Naive thymus-derived CD8-positive, alpha-beta T cell (primary cell): Measurements from ENCODE around the gene DDR2. TPM values are rescaled to one million over a fixed set of nuclear protein-coding genes. Genes with fewer than 3 reads are reported as not detected.

Experiments used
- ATAC-seq, 2 donors: fragments of 150-1000 bp; cut with Tn5 transposase in 1 of 2; sonication (Bioruptor Pico), chemical (Tn5 transposase) in 1 of 2; 1 replicate in 1 of 2; 2 replicates in 1 of 2; pipeline ENCODE4 v1.10.0; 2021; ENCODE audit warnings: mild to moderate bottlenecking in 2 of 2, moderate library complexity in 2 of 2
- POLR2A ChIA-PET: fragments of 350-600 bp; sonication (Branson Sonifier 250); formaldehyde crosslinking; loops from one replicate; lab custom pipeline; 2021; ENCODE audit warnings: antibody characterized with exemption; lab: Charles Lee
- DNase-seq, 10 donors: peaks; one replicate each; pipeline versions ENCODE4 v3.0.0 to v3.0.0-alpha.2; 2020 to 2022
- H3K27ac Mint-ChIP-seq, 10 donors: one replicate each; pipeline ENCODE4 v1.8.0; 2020 to 2022; ENCODE audit warnings: mild to moderate bottlenecking in 10 of 10, mixed read lengths in 10 of 10, moderate library complexity in 4 of 10, inconsistent platforms in 1 of 10
- H3K27me3 Mint-ChIP-seq, 5 donors: one replicate each; pipeline ENCODE4 v1.8.0; 2021 to 2022; ENCODE audit warnings: mixed read lengths in 5 of 5
- H3K36me3 Mint-ChIP-seq, 3 donors: one replicate each; pipeline ENCODE4 v1.8.0; 2020 to 2022; ENCODE audit warnings: mixed read lengths in 3 of 3, mild to moderate bottlenecking in 2 of 3, inconsistent platforms in 1 of 3
- H3K4me1 Mint-ChIP-seq, 4 donors: one replicate each; pipeline ENCODE4 v1.8.0; 2021 to 2022; ENCODE audit warnings: mixed read lengths in 4 of 4
- H3K4me3 Mint-ChIP-seq, 10 donors: one replicate each; pipeline ENCODE4 v1.8.0; 2020 to 2022; ENCODE audit warnings: mild to moderate bottlenecking in 10 of 10, mixed read lengths in 10 of 10, moderate library complexity in 6 of 10, inconsistent platforms in 1 of 10
- H3K9me3 Mint-ChIP-seq, 9 donors: one replicate each; pipeline ENCODE4 v1.8.0; 2020 to 2022; ENCODE audit warnings: mixed read lengths in 9 of 9, mild to moderate bottlenecking in 3 of 9, inconsistent platforms in 1 of 9, moderate library complexity in 1 of 9
- polyA plus RNA-seq, 3 donors: library from polyadenylated mRNA; unstranded; fragments of 300-500 nt; fragmentation: Illumina TruSeq; gene quantifications; one replicate each; pipeline ENCODE4 v1.2.3, GENCODE V29; 2021
- total RNA-seq, 8 experiments: library from RNA in 2 of 8; stranded (reverse) in 2 of 8; gene quantifications; one replicate each; pipeline ENCODE4 v1.2.3 and lab custom pipeline; 2021 to 2026

The DDR2 gene
- total and polyA plus RNA-seq, 5 experiments from 2014 or later, result 0.16 to 0.33 (median 0.21) TPM; not detected in 2

DNA sequence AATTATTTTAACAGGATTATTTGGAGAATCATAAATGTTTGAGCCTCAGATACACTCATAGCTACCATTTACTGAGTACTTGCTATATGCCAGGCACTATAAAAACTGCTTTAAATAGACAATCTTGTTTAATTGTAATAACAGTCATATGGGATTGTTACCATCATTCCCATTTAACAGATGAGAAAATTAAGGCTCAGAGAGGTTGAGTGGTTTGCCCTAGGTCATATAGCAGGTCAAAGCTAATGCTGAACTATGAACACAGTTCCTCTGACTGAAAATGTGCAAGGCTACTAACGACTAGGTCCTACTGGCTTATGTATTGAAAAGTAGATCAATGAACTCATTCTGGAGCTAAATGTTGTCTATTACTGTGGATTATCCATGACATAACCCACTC is 63.4 kb downstream of the DDR2 start:
- ATAC-seq (no peak), DNase-seq (no peak)
- POLR2A ChIA-PET, result no interaction called here
- no peaks in the 10 kb centered on the region for H3K9me3 Mint-ChIP-seq
- peaks cover 0 to 7% (median 5%) of the 10 kb centered on the region in 5 donors for H3K27me3 Mint-ChIP-seq
- H3K36me3 Mint-ChIP-seq, result no peaks in the 10 kb centered on the region
- H3K4me3 Mint-ChIP-seq, result no peak overlapping the region
- H3K4me1 Mint-ChIP-seq, result no peaks in the 10 kb centered on the region
- no peak overlapping the region for H3K27ac Mint-ChIP-seq

DNA sequence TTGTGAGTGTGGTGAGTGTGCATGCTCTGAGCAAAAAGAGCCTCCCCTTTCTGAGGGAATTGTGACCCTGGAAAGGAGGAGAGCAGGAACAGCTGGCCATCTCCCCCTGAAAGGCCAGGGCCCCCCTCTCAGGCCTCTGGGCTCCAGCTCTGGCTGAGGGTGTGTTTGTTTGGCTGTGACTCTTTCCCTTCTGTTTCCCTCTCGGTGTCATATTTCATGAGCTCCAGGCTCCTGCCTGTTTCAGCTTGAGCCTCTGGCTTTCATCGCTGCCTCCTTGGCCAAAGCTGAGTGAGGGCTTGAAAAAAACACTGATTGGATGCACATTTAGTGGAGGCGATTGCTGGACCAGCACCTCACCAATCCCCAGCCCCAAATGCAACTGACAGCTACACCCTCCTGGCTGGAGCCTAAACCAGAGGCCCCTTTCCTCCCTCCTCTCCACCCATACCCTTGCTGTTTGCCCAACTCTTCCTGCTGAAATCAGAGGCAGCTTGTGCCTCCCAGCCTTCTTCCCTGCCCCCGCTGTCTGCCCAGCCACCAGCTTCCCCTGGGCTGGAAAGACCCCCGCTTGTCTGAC is 64.1 kb downstream of the DDR2 start:
- Mint-ChIP-seq H3K27me3 (peaks cover 0 to 7% (median 5%) of the 10 kb centered on the region in 5 donors), H3K36me3 (no peaks in the 10 kb centered on the region), H3K9me3 (no peaks in the 10 kb centered on the region), H3K4me3 (no peak overlapping the region), H3K4me1 (no peaks in the 10 kb centered on the region), H3K27ac (no peak overlapping the region)
- POLR2A ChIA-PET, result no interaction called here
- DNase-seq (no peak), ATAC-seq (no peak)

DNA sequence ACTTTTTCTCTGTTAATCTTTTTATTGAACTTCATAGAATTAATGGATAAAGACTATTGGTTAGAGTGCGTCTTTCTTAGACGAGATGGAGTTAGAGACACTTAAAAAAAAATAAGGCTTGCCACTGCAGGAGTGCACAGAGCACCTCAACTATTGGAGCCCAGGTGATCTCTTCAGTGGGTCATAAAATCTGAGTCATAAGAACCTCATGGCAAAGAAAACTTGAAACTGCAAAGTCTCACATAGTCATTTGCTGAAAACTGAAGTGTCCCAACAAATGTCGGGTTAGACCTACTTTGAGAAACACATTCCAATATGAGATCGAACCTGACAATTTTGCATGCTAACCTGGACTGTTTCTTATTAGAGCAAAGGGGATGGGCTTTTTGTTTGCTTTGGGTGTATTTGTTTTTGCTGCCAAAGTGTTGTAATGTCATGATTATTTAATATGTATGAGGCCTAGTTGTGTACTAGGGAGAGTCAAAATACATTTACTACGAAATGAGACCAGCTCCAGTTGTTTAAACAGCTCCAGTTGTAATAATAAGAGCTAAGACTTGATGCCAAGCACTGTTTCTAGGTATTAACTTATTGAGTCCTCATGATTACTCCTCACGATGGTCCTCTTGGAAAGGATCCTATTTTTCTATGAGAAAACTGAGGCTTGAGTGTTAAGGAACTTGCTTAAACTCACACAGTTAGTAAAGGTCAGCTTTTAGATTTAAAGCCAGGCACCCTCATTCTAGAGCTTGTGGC is 65.1 kb downstream of the DDR2 start:
- POLR2A ChIA-PET, result no interaction called here
- ATAC-seq (no peak), DNase-seq (no peak)
- Mint-ChIP-seq H3K9me3 (no peaks in the 10 kb centered on the region), H3K27ac (no peak overlapping the region), H3K4me3 (no peak overlapping the region), H3K36me3 (no peaks in the 10 kb centered on the region), H3K27me3 (peaks cover 0 to 7% (median 5%) of the 10 kb centered on the region in 5 donors), H3K4me1 (no peaks in the 10 kb centered on the region)

DNA sequence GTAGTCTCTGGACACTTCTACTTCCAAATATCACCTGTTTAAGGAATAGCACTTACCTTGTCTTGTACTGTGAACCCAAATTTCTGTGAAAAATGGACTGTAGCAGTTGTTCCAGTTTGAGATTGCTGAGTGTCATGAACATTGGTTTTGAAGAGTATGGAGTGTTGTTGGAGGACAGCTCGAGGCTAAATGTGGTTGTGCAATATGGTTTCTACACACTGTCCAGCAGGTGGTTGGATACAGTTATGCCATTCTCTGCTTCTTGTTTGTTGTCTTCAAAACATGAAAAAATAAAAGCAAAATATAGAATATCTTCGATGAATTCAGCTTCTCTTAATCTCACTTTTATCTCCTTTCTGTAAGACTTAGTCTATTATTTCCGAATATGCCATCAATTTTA is 67.1 kb downstream of the DDR2 start:
- no peak for DNase-seq
- Mint-ChIP-seq H3K27ac (no peak overlapping the region), H3K27me3 (peaks cover 0 to 4% (median 1%) of the 10 kb centered on the region in 5 donors), H3K4me3 (no peak overlapping the region), H3K36me3 (no peaks in the 10 kb centered on the region), H3K9me3 (no peaks in the 10 kb centered on the region), H3K4me1 (no peaks in the 10 kb centered on the region)
- POLR2A ChIA-PET, result no interaction called here
- no peak for ATAC-seq

DNA sequence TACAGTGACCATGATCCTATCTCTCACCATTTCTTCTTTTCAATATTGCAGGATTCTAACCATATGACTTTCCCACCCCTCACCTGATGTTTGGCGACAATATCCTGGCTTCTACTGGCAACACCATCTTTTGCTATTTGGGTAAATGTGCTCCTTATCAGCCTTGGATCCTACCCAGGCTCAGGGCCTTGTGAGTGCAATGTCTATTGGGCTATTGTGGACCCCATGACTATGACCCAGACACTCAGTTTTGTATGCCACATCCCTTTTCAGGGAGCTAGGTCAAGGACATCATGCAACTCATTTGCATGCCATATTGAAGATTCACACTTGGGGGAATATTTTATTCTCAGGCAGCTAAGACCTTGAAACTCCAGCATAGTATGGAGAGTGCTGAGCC is 67.9 kb downstream of the DDR2 start:
- H3K36me3 Mint-ChIP-seq, result no peaks in the 10 kb centered on the region
- ATAC-seq (no peak), DNase-seq (no peak)
- POLR2A ChIA-PET, result no interaction called here
- H3K27me3 Mint-ChIP-seq, result peaks cover 0 to 3% (median 0%) of the 10 kb centered on the region in 5 donors
- H3K4me3 Mint-ChIP-seq, result no peak overlapping the region
- no peaks in the 10 kb centered on the region for H3K9me3 Mint-ChIP-seq
- H3K27ac Mint-ChIP-seq, result no peak overlapping the region
- no peaks in the 10 kb centered on the region for H3K4me1 Mint-ChIP-seq

DNA sequence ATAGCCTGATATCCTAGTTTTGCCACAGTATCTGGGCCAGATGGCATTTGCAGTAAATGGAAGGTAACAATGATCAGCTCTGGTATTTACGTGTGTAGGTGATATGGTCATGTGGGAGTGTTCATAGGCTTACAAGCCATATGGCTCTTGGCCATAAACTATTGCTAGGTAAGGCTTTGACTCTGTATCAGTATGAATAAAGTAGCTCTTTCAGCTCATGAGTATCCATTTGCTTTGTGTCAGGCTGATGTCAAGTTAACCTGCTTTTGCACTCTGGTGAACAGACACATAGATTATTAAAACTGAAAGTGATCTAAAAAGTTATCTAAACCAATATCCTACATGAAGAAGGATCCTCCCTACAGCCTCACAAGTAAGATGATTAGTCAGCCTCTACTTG is 69.0 kb downstream of the DDR2 start:
- Mint-ChIP-seq H3K9me3 (no peaks in the 10 kb centered on the region), H3K36me3 (no peaks in the 10 kb centered on the region), H3K27me3 (peaks cover 0 to 3% (median 0%) of the 10 kb centered on the region in 5 donors), H3K4me3 (no peak overlapping the region), H3K4me1 (no peaks in the 10 kb centered on the region), H3K27ac (no peak overlapping the region)
- DNase-seq (no peak), ATAC-seq (no peak)
- POLR2A ChIA-PET, result no interaction called here

DNA sequence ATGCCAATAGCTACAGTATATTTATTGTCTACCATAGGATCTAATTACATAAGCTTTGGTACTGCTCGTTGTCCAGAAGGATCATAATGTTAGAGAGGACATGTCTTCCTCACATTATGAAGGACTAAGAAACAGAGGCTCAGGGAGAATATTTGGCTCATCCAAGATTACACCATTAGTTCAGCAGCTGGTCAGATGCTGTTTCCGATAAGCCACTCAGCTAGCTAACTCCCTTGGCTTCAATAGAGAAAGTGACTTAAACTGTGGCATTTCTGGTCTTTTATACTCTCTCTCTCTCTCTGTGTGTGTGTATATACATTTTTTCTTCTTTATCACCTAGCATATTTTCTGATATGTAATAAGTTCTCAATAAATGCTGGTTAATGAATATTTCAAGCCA is 70.4 kb downstream of the DDR2 start:
- Mint-ChIP-seq H3K27ac (no peak overlapping the region), H3K36me3 (no peaks in the 10 kb centered on the region), H3K4me3 (no peak overlapping the region), H3K27me3 (peaks cover 0 to 2% (median 0%) of the 10 kb centered on the region in 5 donors), H3K9me3 (no peaks in the 10 kb centered on the region), H3K4me1 (no peaks in the 10 kb centered on the region)
- DNase-seq (no peak), ATAC-seq (no peak)
- POLR2A ChIA-PET, result no interaction called here

DNA sequence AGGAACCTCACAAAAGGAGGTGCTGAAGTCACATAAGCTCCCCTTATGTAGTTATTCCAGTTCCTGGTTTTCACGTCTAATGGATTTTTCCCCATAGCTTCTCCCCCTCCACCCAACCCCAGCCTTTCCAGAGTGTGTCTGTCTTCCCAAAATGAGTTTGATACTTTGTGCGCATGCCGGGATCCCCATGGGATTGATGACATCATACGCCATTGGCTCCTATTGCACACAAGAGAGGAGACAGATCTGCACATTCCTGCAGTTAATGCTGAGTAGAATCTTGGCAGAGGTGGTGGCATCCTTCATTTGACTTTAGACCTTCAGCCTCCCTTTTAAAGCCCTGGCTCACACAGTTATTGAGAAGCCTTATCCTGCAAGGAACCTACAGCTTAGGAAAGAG is 71.4 kb downstream of the DDR2 start:
- H3K4me1 Mint-ChIP-seq, result no peaks in the 10 kb centered on the region
- H3K27me3 Mint-ChIP-seq, result peaks cover 0 to 2% (median 0%) of the 10 kb centered on the region in 5 donors
- ATAC-seq, result no peak
- H3K36me3 Mint-ChIP-seq, result no peaks in the 10 kb centered on the region
- H3K4me3 Mint-ChIP-seq, result no peak overlapping the region
- no peaks in the 10 kb centered on the region for H3K9me3 Mint-ChIP-seq
- no peak for DNase-seq
- POLR2A ChIA-PET, result no interaction called here
- no peak overlapping the region for H3K27ac Mint-ChIP-seq

DNA sequence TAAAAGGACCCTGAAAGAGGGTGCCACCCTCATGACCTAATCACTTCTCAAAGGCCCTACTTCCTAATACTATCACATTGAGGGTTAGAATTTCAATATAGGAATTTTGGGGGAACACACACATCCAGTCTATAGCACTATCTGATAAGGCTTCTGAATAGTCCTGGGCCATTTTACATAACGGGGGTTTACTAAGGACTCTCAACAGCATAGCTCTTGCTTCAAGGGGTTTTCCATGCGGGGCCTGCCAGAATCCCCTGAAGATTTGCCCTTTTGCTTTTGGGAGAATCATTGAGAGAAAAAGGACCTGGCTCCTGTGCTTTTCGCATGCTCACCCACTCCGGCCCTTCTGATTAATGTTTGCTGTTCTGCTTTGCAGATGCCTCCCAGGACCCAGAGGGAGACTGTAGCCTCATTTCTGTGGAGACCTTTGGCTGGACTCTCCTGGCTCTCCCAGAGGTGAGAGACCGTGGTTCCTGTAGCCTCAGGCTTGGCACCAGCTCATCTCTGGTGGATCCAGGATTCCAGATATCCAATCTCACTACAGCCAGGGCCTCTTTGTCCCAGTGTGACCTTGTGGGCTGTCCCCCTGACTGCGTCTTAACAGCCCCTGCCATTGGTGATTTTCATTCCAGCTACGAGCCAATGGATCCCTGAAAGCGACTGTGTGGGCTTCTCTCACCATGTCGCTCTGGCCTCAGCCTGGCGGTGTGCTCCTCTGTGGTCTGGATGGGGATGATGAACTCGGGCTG is 72.6 kb downstream of the DDR2 start:
- no peak overlapping the region for H3K4me3 Mint-ChIP-seq
- H3K27ac Mint-ChIP-seq, result no peak overlapping the region
- no peaks in the 10 kb centered on the region for H3K36me3 Mint-ChIP-seq
- POLR2A ChIA-PET, result no interaction called here
- H3K4me1 Mint-ChIP-seq, result no peaks in the 10 kb centered on the region
- DNase-seq (no peak), ATAC-seq (no peak)
- no peaks in the 10 kb centered on the region for H3K9me3 Mint-ChIP-seq
- peaks cover 0 to 10% (median 0%) of the 10 kb centered on the region in 5 donors for H3K27me3 Mint-ChIP-seq

DNA sequence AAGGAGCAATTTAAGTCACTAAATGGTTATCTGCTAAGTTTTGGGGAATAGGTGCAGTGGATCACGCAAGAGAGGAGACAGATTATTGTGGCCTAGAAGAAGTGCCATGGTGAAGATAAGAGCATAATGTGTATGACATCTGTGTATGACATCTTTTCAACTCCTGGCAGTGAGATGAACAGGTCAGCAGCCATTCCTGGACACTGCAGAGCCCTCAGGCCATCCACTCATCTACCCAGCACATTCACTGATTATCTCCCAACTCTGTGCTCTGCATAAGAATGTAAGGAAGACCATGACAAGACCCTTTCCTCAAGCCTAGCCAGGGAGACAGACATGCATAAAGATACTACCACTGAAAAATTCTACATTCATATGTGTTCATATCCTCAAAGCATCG is 73.7 kb downstream of the DDR2 start:
- Mint-ChIP-seq H3K36me3 (no peaks in the 10 kb centered on the region), H3K27ac (no peak overlapping the region), H3K9me3 (no peaks in the 10 kb centered on the region), H3K4me1 (no peaks in the 10 kb centered on the region), H3K27me3 (peaks cover 0 to 10% (median 0%) of the 10 kb centered on the region in 5 donors), H3K4me3 (no peak overlapping the region)
- POLR2A ChIA-PET, result no interaction called here
- DNase-seq, result no peak
- no peak for ATAC-seq

DNA sequence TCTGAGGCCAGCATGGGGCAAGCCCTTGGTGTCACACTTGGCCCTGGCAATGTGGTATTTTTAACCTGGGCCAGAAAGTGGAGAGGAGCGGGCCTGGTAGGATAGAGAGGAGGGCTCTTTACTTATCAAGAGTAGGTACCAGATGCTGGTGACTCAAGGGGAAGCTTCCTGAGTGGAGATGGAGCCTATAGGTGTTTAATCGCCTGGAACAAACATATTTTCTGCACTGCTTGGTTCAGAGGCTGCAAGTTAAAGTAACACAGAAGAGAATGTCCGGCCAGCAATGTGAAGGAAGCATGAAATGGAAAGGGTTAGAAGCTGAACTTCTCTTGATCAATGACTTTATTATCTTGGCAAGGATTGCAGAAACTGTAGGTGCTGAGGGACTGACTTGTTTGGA is 74.3 kb downstream of the DDR2 start:
- H3K27ac Mint-ChIP-seq, result no peak overlapping the region
- H3K27me3 Mint-ChIP-seq, result peaks cover 0 to 10% (median 0%) of the 10 kb centered on the region in 5 donors
- H3K9me3 Mint-ChIP-seq, result no peaks in the 10 kb centered on the region
- no peaks in the 10 kb centered on the region for H3K4me1 Mint-ChIP-seq
- H3K36me3 Mint-ChIP-seq, result no peaks in the 10 kb centered on the region
- DNase-seq (no peak), ATAC-seq (no peak)
- no peak overlapping the region for H3K4me3 Mint-ChIP-seq
- POLR2A ChIA-PET, result no interaction called here

DNA sequence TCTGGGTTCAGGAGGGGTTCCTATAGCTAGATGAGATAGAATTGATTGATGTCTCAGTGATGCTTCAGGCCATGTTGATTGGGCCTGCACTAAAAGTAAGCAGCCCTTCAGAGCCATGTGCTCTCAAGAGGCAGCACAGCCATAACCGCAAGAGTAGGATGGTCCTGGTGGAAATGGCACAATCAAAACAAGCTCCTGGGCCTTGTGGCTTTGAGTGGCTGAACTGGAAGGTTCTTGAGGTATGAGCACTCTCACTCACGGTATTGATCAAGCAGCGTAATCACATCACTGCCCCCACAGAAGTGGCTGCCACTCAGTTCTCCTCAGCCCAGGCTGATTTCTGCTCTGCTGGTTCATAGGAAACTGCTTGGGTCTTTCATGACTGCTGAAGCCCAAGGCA is 76.0 kb downstream of the DDR2 start:
- ATAC-seq, result no peak
- no peak for DNase-seq
- Mint-ChIP-seq H3K27ac (no peak overlapping the region), H3K9me3 (no peaks in the 10 kb centered on the region), H3K27me3 (peaks cover 0 to 10% (median 0%) of the 10 kb centered on the region in 5 donors), H3K4me1 (no peaks in the 10 kb centered on the region), H3K36me3 (no peaks in the 10 kb centered on the region), H3K4me3 (no peak overlapping the region)
- POLR2A ChIA-PET, result no interaction called here

DNA sequence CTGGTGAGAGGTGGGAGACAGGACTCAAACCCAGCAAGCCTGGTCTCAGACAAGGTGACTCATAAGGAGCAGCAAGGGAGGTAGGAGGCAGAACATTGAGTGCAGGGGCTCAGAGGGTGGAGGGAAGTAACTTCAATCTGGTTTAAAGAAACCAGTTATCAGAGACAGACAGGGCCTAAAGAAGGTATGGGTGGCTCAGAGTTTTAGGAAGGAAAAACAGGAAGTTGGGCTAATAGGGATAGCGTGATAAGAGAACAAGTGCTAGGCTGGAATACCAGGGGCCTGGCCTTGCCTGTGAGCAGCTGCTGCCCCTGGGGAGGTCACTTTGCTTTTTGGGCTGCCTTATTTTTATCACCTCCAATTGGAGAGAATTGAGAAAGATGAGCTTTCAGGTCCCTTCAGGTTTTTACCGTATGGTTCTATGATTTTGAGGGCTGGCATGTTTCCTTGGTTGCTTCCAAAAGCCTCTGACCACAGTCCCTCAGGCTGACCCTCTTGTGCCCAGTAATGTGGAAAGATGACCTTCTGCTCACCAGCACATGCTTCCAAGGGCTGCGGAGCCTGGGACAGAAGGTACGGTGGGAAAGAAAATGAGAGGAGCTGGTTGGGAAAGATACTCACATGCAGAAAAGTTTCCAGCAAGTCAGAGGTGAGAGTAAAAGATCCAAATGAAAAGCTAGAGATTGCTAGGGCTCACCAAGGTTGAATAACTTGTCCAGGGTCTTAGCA is 77.0 kb downstream of the DDR2 start:
- Mint-ChIP-seq H3K27ac (no peak overlapping the region), H3K4me1 (no peaks in the 10 kb centered on the region), H3K36me3 (no peaks in the 10 kb centered on the region), H3K4me3 (no peak overlapping the region), H3K27me3 (peaks cover 0 to 10% (median 0%) of the 10 kb centered on the region in 5 donors), H3K9me3 (no peaks in the 10 kb centered on the region)
- POLR2A ChIA-PET, result no interaction called here
- DNase-seq (no peak), ATAC-seq (no peak)
